Neural crest cell (in vitro differentiated cells): ENCODE data around the gene SLC44A2. TPM values are rescaled to one million over a fixed set of nuclear protein-coding genes. Genes with fewer than 3 reads are reported as not detected.

Source experiments
- DNase-seq: peaks from one replicate; pipeline ENCODE4 v3.0.0; 2021; ENCODE audit warnings: low read depth, mixed read lengths, low spot score
- H3K27ac Mint-ChIP-seq: one replicate; pipeline ENCODE4 v1.8.0; 2021; ENCODE audit warnings: mild to moderate bottlenecking, mixed read lengths; ENCODE audit not compliant: unreplicated experiment
- H3K27me3 Mint-ChIP-seq: 2 replicates; pipeline ENCODE4 v1.8.0; 2021; ENCODE audit warnings: low read depth, mild to moderate bottlenecking, mixed read lengths
- H3K36me3 Mint-ChIP-seq: 2 replicates; pipeline ENCODE4 v1.8.0; 2021; ENCODE audit warnings: low read depth, mild to moderate bottlenecking, mixed read lengths
- H3K4me1 Mint-ChIP-seq: 2 replicates; pipeline ENCODE4 v1.8.0; 2021; ENCODE audit warnings: mixed read lengths
- H3K4me3 Mint-ChIP-seq: one replicate; pipeline ENCODE4 v1.8.0; 2021; ENCODE audit warnings: mild to moderate bottlenecking, mixed read lengths
- H3K9me3 Mint-ChIP-seq: 2 replicates; pipeline ENCODE4 v1.8.0; 2021; ENCODE audit warnings: mixed read lengths
- total RNA-seq: library from RNA; stranded (reverse); gene quantifications from 2 replicates; pipeline ENCODE4 v1.2.1, GENCODE V29; 2021
- TF ChIP-seq, protein P1 (sequence below): fragments of 200-600 bp; sonication (generic); conservative IDR thresholded peaks from 2 replicates; pipeline ENCODE4 v1.5.0; 2021; ENCODE audit warnings: antibody characterized with exemption, mild to moderate bottlenecking

Gene SLC44A2
- total RNA-seq, 1 donor from 2014 or later: 99.5 TPM

DNA sequence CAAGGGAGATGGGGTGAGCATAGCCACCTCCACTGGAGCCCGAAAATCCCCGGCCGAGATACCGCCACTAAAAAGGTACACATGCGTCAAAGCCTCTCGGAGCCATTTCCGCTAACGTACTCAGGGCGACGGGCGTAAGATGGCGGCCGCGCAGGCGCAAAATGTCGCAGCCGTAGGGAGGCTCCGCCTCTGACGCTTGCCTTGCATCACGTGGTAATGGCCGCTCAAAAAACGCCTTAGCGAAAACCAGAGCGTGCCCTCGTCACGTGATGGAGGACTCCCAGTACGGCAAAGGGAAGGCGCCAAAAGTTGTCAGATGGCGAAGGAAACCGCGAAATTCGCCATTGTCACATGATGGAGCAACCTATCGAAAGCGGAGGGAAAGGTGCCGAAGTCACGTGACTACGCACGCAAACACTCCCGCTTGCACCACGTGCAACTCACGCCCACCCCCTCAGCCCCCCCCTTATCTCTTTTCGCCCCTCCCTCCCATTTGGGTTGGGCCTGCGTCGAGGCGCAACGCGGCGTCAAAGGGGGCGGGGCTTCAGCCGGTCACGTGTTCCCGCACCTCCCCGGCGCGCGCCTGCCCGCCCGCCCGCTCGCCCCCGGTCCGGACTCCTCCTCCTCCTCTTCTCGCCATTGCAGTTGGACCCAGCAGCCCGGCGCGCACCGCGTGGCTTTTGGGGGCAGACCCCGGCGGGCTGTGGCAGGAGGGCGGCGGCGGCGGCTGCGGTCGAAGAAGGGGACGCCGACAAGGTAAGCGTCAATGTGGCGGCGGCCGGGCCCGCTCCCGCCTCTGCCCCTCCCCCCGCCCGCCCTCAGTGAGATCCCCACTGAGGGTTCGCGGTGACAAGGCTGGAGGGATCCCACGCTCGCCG lies 28.6 kb downstream of the SLC44A2 start, which contains the start of gene ILF3:
Gene ILF3 (plus strand): TSS at position 615 of the 878 bp plus-strand sequence. CDS start 16,260 bp downstream, outside the sequence.
- peaks cover 27% of the 10 kb centered on the region for H3K27me3 Mint-ChIP-seq
- peaks cover 28% of the 10 kb centered on the region for H3K36me3 Mint-ChIP-seq
- no peaks in the 10 kb centered on the region for H3K9me3 Mint-ChIP-seq
- DNase-seq: peak; percentile 99
- peak within 1 kb of the TSS; percentile 99 for H3K27ac Mint-ChIP-seq
- TF ChIP-seq, protein P1, sequence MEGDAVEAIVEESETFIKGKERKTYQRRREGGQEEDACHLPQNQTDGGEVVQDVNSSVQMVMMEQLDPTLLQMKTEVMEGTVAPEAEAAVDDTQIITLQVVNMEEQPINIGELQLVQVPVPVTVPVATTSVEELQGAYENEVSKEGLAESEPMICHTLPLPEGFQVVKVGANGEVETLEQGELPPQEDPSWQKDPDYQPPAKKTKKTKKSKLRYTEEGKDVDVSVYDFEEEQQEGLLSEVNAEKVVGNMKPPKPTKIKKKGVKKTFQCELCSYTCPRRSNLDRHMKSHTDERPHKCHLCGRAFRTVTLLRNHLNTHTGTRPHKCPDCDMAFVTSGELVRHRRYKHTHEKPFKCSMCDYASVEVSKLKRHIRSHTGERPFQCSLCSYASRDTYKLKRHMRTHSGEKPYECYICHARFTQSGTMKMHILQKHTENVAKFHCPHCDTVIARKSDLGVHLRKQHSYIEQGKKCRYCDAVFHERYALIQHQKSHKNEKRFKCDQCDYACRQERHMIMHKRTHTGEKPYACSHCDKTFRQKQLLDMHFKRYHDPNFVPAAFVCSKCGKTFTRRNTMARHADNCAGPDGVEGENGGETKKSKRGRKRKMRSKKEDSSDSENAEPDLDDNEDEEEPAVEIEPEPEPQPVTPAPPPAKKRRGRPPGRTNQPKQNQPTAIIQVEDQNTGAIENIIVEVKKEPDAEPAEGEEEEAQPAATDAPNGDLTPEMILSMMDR: no peak
- H3K4me1 Mint-ChIP-seq: peaks cover 40% of the 10 kb centered on the region
- peak within 1 kb of the TSS; percentile 98 for H3K4me3 Mint-ChIP-seq

DNA sequence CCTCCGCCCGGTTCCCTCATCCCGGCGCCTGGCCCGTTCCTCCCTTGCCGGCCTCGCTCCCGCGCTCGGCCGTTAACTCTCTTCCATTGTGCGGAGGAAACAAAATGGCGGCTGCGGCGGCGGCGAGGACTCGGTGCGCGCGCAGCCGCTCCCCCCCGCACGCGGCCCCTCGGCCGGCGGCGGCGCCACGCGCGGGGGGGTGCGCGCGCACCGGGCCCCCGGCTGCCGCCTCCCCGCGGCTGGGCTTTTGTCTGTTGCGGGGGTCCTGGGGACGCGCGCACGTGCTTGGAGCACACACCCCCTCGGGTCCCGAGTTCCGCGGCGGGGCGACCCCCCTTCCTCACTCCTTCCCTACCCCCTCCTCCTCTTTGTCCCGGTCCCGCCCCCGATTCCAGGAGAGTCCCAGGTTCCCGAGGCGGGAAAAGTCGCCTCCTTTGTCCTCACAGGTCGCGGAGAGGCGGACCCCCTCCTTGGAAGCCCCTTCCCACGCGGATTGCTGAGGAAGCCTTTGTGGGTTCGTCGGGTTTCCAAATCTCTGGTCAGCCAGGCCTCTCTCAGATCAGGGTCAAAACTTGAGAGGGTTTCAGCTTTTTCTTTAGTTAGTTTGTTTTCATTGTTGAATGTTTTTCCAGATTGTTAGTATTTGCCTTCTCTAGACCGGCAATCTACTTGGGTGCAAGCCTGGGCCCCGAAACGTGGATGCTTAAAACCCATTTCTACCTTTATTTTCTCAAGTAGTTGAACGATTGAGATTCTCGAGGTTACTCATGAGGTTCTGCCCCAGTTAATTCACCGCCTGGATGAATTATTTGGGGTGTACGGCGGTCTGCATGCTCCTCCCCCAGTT lies 29.5 kb downstream of the SLC44A2 start:
- Mint-ChIP-seq H3K36me3 (peaks cover 29% of the 10 kb centered on the region), H3K27ac (peak overlapping the region; percentile 98), H3K9me3 (no peaks in the 10 kb centered on the region), H3K4me1 (peaks cover 43% of the 10 kb centered on the region), H3K27me3 (peaks cover 28% of the 10 kb centered on the region), H3K4me3 (peak overlapping the region; percentile 98)
- TF ChIP-seq, protein P1: no peak
- DNase-seq: peak; percentile 71

DNA sequence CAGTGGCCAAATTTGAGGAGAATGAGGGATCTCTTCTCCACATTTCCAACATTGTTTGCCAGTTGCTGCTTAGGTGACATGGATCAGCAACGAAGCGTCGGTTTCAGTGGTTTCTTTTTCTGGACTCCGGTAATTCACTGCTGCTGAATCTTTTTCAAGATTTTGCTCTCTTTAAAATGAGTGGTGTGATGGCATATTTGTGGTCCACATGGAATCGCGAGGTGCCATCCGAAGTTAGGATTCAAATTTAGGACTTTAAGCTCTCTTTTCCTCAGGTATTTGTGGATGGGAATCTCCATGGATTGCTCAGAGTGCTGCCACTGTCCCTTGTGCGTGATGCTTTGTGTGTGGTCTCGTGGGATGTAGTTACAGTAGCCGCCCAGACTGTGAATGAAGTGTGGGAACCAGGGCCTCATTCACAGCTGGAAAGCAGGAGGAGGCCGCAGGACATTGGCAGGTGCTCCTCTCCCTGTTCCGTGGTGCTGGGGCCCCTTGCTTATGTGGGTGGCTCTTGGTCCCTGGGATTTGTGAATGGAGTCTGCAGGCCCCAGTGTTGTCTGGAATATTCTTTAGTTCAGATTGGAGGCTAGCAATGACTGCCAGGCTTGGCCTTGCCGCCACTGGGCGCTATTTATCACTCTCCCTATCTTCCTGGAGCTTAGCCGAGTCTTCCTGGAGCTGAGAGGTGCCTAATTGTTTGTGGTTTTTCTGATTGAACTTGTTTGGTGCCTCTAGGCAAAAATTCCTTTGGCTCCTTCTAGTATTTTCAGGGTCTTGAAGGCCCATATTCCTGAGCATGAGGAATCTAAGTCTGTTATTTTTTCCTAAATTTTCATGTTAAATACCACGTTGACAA lies 30.3 kb downstream of the SLC44A2 start:
- no peak for DNase-seq

DNA sequence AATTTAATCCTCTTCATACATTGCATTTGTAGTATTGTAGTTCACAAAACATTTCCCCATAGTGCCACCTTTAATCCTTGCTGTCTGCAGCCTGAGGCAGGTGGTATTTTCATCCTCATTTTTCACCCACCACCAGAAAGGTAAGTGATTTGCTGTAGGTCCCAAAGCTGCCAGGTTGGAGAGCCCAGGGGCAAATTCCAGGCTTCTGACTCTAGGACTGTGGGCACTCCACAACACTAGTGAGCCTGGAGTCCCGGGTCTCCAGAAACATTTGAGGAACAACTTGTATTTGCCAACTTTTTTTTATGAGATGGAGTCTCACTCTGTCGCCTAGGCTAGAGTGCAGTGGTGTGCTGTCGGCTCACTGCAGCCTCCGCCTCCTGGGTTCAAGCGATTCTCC lies 35.0 kb downstream of the SLC44A2 start:
- TF ChIP-seq, protein P1: no peak
- Mint-ChIP-seq H3K27ac (no peak overlapping the region), H3K27me3 (peaks cover 26% of the 10 kb centered on the region), H3K4me1 (peaks cover 43% of the 10 kb centered on the region), H3K9me3 (no peaks in the 10 kb centered on the region), H3K36me3 (peaks cover 34% of the 10 kb centered on the region), H3K4me3 (peak overlapping the region; percentile 85)
- no peak for DNase-seq

More for the DNA sequence above, 30.3 kb downstream of the SLC44A2 start:
- peak overlapping the region; percentile 98 for H3K27ac Mint-ChIP-seq
- TF ChIP-seq, protein P1: no peak
- no peaks in the 10 kb centered on the region for H3K9me3 Mint-ChIP-seq
- H3K27me3 Mint-ChIP-seq: peaks cover 33% of the 10 kb centered on the region
- H3K36me3 Mint-ChIP-seq: peaks cover 34% of the 10 kb centered on the region
- peak overlapping the region; percentile 98 for H3K4me3 Mint-ChIP-seq
- peaks cover 42% of the 10 kb centered on the region for H3K4me1 Mint-ChIP-seq

DNA sequence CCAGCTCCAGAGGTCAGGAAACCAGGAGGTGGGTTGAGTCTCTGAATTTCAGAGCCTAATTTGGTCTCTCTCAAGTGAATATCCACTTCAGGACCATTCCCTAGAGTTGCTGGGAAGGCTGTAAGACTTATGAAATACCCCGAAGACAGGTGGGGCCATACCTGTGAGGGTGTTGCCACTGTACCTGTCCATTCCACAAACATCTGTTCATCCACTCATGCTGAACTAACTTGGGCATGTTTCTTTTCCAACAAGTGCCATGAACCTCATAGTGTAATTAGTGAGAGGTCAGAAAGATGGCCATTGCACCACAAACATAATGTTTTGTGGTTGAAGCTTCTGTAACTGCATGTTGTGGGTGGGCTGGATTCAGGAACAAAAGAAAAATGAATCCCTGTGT lies 36.6 kb downstream of the SLC44A2 start:
- Mint-ChIP-seq H3K27ac (no peak overlapping the region), H3K4me1 (peaks cover 31% of the 10 kb centered on the region), H3K27me3 (peaks cover 14% of the 10 kb centered on the region), H3K4me3 (peak overlapping the region; percentile 75), H3K36me3 (peaks cover 20% of the 10 kb centered on the region), H3K9me3 (no peaks in the 10 kb centered on the region)
- no peak for DNase-seq
- TF ChIP-seq, protein P1: no peak
